ENCODE data around the gene PHF2.

GRCh38 chr9:93622691-93623090, 46.3 kb downstream of the PHF2 start:
- TF ChIP-seq POLR2A (IDR thresholded peaks at IDR 0.05), result no peak
- TF ChIP-seq, protein P1, sequence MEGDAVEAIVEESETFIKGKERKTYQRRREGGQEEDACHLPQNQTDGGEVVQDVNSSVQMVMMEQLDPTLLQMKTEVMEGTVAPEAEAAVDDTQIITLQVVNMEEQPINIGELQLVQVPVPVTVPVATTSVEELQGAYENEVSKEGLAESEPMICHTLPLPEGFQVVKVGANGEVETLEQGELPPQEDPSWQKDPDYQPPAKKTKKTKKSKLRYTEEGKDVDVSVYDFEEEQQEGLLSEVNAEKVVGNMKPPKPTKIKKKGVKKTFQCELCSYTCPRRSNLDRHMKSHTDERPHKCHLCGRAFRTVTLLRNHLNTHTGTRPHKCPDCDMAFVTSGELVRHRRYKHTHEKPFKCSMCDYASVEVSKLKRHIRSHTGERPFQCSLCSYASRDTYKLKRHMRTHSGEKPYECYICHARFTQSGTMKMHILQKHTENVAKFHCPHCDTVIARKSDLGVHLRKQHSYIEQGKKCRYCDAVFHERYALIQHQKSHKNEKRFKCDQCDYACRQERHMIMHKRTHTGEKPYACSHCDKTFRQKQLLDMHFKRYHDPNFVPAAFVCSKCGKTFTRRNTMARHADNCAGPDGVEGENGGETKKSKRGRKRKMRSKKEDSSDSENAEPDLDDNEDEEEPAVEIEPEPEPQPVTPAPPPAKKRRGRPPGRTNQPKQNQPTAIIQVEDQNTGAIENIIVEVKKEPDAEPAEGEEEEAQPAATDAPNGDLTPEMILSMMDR (IDR thresholded peaks at IDR 0.05), result no peak

All from breast epithelium (tissue), 3 donors.